HG02571 (cell line): ENCODE measurements around the gene SH2D7.

Source experiments
- ATAC-seq: cut with Tn5 transposase; IDR thresholded peaks from one replicate; pipeline ENCODE4 v1.9.1; 2021; ENCODE audit warnings: mild to moderate bottlenecking, moderate library complexity; ENCODE audit not compliant: unreplicated experiment

The SH2D7 gene

GRCh38 chr15:78102211-78102610 is 9.8 kb downstream of the SH2D7 start:
- ATAC-seq = no peak

- ATAC-seq = no peak
Measured at GRCh38 chr15:78102741-78103140, 10.4 kb downstream of the SH2D7 start.

GRCh38 chr15:78103406-78104118 is 11.2 kb downstream of the SH2D7 start:
- peak; percentile 60 for ATAC-seq

DNA sequence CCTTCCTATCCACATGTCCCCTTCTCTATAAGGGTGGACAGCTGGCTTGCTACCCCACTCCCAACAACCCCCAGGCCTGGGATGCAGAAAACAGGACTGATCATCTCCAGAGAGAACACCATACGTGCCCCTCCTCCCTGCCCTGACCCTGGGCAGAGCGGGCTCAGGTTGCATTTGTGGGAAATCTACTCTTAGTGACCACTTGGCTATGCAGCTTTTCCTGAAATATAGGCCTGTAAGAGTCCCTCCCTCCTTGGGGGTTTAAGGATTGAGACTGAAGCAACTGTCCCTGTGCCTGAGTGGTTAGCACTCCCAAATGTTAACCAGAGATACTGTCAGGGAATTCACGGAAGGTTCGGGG is 11.7 kb downstream of the SH2D7 start:
- ATAC-seq = no peak

DNA sequence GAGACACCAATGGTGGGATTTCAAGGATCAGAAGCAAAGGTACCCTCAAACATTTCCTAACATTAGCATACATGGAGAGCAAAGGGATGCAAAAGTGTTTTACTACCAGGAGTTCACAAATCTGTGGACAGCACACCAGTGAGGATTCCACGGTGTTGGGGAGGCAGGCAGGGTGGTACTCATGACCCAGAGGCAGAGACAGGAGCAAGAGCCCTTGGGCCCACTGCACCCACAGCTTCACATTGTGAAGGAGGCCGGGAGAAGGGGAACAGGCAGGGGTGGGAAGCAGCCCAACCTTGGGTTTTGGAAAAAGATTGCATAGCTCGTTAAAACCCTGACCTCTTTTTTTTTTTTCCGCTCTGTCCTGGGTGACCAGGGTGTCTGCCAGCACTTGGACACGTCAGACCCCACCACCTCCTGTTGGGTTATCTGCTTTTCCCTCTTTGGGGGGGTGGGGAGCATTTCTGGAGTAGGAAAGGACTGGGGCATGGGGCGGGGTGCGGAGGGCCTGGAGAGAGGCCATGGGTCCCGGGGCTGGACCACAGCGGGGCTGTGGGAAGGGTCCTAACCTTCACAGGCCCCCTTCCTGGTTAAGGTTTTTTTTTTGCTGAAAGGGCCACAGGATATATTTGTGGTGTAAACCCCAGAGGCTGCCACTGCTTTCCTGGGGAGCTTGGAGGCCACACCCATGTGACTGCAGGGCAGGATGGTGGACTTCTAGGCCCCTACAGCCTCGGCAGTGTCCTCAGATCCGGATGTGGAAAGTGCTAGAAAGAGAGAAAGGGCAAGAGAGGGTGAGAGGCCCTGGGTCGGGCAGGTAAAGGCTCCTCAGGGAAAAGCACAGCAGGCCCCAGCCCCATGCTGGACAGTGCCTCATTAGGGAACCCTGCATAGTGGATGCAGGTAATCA is 12.5 kb downstream of the SH2D7 start:
- no peak for ATAC-seq

DNA sequence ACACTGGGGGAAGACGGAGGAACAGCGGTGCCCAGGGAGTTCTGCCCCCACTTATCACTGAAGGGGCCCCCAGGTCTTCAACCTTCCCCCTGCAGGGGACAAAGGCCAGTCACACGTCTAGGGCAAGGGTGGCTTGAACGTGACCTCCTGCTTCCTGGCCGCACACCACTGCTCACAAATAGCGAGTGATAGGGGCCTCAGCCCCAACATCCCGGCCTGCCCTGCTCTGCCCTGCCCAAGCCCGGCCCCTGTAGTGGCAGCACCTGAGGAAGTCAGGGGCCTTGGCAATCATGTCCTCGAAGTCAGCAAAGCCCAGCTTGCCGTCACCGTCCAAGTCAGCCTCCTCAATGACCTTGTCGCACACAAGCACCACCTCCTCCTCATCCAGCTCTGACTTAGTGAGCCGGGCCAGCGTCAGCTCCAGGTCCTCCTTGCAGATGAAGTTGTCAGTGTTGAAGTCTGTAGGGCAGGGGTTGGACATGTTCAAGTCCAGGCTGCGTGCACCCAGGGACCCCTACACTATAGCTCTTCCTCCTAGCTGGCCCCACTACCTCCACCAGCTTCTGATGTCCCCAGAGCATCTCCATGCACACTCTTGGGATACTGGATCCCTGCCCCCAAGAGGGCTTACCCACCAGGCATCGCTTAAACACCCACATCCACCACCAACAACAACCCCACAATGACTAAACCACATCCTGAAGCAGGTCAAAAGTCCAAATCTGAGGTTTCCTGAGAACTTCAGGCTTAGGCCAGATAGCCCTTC is 13.3 kb downstream of the SH2D7 start:
- no peak for ATAC-seq

GRCh38 chr15:78107471-78107870 is 15.1 kb downstream of the SH2D7 start:
- no peak for ATAC-seq

DNA sequence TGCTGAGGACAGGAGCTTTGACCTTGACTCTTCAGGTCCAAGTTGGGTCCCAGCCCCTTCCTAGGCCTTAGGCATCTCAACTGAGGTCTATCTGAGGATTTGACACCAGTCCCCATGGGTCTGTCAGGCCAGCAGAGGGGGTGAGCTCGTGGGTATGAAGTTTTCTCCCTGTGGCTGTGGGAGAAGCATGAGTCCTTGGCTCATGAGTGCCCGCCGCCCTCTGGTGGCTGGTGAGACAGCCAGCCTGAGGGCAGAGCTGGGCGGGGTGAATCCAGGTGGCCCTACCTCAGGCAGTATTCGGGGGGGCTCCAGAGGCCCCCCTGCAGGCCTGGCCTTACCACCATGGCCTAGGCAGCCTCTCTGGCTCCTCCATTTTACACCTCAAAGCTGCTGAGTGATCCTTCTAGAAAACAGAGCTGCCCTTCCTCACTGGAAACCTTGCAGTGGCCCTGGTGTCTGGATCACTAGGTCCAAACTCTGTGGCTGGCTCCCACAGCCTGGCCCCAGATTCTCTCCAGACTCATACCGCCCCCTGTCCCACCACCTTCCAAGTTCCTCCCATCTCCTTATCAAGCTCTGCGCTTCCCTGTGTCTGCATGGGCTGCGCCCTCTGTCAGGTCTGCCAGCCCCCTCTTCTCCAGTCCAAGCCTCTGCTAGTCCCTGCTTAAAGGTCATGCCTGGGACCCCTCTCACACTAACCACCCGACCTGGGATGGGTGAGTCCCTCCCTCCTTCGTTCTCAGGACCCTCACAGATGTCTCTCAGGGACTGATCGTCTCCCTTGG is 16.1 kb downstream of the SH2D7 start:
- no peak for ATAC-seq

GRCh38 chr15:78109156-78109555 is 16.8 kb downstream of the SH2D7 start:
- ATAC-seq = no peak

- ATAC-seq = no peak
Measured at GRCh38 chr15:78110096-78110495, 17.7 kb downstream of the SH2D7 start.

DNA sequence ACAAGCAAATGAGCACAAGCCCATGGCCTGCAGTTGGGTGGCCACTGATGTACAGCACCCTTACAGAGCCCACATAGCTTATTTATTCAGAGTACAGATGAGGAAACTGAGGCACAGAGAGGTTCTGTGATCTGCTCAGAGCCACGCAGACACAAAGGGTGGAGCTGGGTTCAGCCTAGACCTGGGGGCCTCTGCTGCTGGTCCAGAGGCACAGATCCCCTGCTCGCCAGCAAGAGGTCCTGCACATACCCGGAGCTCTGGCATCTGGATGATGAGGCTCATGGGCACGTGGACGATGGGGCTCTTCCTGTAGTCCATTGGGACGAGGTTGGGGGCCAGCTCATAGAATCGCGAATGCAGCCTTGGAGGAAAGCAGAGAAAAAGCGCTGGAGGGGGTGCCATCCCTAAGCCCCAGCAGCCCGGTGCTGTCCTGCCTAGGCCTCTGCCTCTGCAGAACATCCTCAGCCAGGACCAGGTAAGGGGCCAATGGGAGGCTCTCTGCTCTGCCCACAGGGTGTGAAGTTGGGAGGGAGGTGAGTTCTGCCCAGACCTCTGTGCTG is 18.6 kb downstream of the SH2D7 start:
- ATAC-seq = no peak

DNA sequence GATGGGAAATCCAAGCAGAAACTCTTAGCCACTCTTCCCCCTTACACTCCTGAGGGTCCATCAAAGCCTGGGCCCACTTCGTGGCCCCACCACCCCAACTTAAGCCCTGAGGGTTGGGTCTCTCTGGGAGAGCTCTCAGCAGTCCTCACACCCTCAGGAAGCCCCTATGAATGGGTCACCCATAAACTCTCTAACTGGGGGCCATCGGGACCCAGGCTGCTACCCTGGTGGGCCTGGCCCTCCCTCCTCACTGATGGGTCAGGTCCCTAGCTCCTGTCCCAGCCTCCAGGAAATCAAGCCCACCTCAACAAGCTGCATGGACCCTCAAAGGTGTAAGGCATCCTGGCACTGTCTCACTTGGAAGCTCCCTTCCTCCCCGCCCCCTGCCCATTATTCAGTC is 19.4 kb downstream of the SH2D7 start:
- ATAC-seq = no peak

DNA sequence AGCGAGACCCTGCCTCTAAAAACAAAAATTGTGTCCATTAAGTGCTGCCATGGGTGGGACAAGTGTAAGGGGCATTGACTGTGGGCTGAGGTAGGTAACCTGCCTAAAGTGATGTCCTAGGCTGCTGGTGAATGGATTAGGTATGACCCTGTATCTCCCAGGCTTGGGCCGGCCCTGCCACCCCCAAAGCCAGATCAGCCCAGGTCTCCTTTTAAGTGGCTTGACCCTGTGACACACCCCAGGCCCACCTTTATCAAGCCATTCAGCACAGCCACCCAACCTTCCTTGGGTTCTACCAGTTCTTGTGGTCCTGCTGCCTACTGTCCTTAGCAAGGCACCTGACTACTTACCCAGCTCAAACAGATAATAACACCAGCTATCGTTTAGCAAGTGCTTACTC is 20.2 kb downstream of the SH2D7 start:
- ATAC-seq = no peak

DNA sequence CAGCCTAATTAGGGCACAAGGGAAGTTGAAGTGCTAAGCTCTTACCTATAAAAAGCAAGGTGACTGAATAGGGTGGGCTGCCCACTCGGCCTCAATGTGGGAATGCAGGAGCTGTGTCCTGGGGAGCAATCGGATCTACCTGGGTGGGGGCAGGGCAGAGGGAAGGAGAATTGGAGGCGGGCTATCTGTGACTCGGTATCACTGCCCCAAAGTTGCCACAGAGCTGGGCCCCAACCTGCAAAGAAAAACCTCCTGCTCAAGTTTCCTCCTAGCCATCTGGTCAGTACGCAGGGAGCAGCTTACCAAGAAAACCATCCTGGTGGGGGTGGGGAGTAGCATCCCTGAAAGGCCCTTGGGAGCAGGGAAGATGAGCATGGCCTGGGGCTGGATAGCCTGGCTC is 28.2 kb downstream of the SH2D7 start:
- ATAC-seq = no peak

DNA sequence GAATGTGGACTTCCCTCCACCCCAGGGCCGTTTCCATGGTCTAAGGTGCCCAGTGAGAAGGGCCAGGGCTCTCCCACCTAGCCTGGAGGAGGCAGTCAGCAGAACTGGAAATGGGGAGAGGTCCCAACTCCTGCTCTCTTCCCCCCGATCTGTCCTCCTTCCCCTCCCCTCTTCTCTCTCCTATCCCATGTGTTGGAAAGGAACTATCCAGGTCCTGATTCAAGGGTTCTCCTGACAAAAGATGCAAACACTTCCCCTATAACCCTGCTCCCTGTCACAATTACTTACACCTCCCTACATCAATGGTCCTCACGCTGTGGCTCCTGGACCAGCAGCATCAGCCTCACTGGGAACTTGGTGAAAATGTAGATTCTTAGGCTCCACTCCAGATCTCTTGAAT is 32.9 kb downstream of the SH2D7 start:
- ATAC-seq = no peak

- ATAC-seq = no peak
Measured at GRCh38 chr15:78127882-78128281, 35.5 kb downstream of the SH2D7 start.

- no peak for ATAC-seq
Measured at GRCh38 chr15:78129077-78129750, 36.9 kb downstream of the SH2D7 start.

- no peak for ATAC-seq
Measured at GRCh38 chr15:78129751-78130287, 37.5 kb downstream of the SH2D7 start.

DNA sequence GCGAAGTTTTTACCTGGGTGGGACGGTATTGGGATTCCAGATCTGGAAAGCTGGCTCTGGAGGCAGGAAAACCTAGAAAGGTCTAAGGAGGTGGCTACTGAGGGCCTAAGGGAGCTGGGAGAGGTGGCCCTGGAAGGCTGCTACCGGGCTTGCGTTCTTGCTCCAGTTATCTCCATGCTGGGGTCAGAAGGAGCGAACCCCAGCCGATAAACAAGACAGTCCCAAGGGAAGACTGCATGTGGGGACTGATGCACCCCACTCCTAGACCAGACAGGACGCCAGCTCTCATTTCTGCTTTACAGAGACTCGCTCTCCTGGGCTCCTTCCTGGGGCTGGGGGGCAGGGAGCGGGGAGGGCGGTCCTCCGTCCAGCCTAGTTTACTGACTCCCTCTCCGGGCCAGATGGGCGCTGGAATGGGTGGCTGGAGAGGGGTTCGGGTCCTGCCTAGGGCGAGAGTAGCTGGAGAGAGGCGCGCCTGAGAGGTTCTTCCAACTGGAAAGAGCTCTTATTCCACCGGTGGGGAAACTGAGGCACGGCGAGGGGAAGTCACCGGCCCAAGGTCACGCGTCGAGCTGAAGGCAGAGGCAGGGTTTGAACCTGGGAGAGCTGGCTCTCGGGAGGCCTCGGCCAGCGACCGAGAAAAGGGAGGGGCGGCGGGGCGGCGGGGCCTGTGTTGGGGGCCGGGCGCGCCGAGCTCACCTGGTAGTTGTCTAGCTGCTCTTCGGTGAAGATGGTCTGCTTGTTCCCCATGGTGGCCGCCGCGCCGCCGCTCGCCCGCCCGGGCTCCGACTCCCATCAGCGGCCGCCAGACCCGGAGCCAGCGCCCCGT is 38.3 kb downstream of the SH2D7 start:
- ATAC-seq = peak; percentile 22
